Stimulated activated CD8-positive, alpha-beta memory T cell treated with anti-CD3 and anti-CD28 coated beads, Interleukin-4, amount 100 ng/mL, for 48 hours (primary cell): ENCODE results near the gene A3GALT2.

Experiments
- DNase-seq: peaks from one replicate; pipeline ENCODE4 v3.0.0-alpha.2; 2020

Gene A3GALT2

DNA sequence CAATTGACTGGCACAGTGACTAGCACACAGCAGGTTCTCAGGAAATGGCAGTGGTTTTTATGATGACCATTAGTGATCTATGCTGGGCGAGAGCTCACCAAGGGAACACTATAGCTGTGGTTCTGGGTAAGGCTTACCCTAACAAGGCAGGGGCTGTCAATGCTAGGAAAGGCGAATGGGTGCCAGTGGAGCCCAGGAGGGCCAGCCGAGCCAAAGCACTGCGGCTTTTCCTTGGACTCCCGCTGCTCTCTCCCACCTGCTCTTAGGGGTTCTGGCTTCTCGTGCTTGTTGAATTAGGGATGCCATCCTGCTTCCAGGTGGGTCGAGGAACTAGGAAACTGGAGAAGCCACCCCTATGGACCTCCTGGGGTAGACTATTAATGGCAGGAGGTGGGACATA, 10.0 kb upstream of the A3GALT2 start:
- DNase-seq: no peak

DNA sequence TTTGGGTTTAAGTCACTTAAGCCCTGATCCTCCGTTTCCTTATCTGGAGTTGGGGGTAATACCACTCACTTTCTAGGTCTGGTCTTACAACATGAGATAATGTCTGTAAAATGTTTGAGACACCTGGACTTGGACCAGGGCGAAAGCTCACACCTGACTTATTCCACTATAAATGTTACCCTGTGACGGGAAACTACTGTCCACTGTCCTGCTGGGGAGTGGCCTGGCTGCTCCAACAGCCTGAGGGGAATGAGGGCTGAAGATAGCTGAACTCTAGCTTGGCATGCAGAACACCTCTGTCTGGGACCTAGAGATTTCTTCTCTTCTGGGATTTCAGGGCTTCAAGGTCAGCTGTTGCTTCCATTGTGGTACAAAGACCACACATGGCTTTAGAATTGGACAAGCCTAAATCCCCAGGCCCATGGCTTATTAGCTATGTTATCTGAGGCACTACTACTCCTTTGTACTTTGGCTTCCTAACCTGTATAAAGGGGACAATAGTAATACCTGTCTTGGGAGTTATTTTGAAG, 9.5 kb upstream of the A3GALT2 start:
- DNase-seq: no peak

DNA sequence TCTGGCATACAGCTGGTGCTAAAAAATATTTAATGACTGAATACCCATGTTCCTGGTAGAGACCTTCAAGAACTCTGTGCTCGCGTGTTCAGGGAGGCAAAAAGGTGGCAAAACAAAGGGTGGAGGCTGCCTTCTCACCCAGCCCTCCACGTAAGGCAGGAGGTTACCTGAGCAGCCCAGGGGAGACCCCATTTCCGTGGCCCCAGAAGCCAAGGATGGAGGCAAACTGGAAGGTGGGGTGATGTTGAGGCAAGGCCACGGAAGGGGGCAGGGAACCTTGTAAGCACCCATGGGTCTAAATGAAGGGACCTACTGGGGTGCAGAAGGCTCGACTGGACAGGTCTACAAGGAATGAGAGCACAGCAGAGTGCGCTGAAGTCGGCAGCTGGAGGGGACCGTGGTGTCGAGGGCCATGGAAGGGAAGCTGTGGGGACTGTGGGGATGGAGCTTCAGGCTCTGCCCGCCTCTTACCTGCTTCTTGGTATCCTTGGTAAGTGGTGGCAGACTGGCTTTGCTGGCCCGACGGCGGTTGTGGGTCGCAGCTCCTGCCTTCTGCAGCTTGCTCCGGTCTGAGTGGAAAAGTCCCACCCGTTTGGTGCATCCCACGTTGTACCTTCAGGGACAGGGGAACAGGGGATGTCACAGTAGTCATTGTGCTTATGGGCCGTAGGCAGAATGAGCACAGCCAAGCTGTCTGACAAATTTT, 8.9 kb upstream of the A3GALT2 start:
- DNase-seq: no peak

DNA sequence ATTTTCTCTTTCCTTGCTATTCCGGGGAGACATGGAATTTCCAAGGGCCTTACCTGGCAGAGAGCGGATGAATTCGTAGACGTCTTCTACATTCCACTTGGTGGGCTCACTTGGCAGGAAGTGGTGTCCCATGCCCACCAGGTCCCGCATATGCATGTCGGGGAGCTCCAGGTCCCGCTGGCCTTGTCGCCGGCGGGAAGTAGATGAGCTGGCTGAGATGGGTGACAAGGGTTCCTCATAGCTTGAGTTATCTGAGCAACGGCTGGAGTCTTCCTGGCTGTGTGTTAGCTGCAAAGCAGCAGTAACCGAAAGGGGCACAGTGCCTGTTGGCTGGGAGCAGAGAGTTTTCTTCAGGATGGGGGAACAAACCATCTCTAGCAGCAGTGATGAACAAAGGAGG, 7.9 kb upstream of the A3GALT2 start:
- DNase-seq: no peak

DNA sequence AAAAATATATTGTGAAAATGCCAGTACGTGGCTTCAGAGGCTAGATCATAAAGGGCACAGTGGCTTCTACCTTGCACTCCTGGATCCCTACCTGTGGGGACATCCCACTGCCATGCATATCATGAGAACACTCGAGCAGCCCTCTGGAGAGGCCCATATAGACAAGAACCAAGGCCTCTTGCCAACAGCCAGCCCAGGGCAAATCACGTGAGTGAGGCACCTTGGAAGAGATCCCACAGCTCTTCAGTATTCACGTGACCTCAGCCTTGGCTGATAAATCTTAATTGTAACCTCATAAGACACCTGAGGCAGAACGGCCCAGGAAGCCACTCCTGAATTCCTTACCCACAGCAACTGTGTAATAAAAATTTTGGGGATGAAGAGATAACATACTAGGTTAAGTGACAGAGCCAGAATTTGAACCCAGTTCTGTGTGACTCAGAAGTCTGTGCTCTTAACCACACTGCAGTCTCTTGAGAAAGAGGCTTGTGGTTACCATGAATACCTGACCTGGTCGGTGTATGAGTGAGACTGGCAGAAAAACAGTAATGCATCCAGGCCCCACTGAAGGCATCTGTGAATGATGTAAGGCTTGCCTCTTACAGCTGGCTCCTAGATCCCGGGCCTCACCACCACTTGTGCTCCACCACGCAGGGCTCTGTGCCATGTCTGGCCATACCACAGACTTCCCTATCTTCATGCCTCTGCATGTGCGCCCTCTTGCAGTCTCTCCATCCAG, 6.9 kb upstream of the A3GALT2 start:
- DNase-seq: no peak

DNA sequence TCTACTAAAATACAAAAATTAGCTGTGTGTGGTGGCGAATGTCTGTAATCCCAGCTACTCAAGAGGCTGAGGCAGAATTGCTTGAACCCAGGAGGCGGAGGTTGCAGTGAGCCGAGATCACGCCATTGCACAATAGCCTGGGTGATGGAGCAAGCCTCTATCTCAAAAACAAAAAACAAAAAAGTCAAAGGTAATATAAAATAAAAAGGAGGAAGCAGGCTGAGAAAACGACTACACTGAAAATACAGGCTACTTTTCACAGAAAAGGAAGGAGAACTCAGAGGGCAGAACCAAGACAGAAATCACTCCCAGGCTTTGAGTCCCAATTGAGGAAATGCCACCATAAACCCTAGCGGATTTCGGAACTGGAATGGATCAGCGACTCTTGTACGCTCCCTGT, 5.9 kb upstream of the A3GALT2 start:
- no peak for DNase-seq

DNA sequence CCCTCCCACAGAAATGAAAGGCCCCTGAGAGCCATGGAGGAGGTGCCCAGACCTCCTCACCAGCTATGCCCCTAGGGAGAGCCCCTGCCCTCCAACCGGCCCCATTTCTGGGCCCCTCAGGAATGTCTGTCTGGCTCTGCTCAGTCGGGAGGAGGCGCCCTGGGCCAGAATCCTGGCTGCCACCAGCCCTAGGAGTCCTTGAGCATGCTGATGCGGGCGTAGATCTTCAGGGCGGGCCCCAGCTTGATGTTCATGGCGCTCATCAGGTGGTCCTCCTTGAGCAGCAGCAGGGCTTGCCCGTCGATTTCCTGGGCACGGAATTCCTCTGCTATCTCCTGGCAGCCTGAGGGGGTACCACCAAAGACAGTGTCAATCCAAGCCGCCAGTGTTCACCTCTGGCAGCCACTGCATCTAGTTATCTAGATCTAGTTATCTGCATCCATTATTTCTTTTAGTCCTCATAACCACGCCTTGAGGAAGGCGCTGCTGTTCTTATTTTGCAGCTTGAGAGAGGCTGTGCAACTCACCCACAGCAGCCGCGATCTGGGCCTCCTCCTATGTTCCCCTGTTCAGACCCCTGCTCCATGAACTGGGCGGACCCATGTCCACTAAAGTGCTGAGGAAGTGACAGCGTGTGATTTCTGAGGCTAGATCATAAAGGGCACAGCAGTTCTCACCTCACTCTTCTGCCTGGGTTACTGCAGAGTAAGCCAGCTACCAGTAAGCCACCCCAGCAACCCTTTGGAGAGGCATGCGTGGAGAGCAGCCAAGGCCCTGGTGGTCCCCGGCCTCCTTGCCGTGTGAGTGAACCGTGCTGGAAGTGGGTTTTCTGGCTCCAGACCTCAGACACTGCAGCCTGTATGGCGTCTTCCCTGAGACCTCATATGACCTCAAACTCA, 4.0 kb upstream of the A3GALT2 start:
- DNase-seq: no peak

DNA sequence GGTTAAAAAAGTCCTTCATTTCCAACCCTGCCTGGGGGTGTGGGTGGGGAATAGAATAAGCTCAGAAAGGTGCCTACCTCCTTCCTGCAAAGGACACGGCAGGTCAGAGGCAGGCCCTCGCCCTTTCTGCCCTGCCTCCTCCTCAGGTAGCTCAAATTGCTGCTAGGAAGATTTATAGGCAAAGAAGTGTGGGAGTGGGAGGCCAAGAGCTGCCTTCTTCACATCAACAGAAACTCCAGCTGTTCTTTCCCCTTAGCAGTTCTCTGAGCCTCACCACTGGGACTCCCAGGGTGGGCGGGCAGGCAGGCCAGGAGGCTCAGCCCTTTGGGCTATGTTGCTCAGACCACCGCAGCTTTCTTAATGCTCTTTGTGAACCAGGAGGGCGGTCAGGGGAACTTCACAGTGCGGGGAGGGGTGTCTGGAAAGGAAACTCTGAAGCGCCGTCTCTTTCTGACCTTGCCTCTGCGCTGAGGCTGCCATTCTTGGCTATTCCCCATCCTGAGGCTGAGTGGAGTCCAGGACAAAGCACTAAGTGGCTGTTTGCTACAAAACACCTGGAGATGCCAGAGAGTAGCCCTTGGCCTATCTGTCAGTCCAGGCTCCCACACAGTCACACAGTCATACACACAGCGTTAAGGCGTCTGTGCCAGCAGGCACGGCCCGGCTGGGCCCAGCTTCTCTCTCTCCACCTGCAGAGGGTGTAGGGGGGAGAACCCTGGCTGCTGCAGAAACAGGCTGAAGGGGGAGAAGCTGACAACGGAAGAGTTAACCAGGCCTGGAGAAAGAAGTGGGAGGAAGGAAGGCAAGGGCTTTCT, 3.0 kb upstream of the A3GALT2 start:
- no peak for DNase-seq

DNA sequence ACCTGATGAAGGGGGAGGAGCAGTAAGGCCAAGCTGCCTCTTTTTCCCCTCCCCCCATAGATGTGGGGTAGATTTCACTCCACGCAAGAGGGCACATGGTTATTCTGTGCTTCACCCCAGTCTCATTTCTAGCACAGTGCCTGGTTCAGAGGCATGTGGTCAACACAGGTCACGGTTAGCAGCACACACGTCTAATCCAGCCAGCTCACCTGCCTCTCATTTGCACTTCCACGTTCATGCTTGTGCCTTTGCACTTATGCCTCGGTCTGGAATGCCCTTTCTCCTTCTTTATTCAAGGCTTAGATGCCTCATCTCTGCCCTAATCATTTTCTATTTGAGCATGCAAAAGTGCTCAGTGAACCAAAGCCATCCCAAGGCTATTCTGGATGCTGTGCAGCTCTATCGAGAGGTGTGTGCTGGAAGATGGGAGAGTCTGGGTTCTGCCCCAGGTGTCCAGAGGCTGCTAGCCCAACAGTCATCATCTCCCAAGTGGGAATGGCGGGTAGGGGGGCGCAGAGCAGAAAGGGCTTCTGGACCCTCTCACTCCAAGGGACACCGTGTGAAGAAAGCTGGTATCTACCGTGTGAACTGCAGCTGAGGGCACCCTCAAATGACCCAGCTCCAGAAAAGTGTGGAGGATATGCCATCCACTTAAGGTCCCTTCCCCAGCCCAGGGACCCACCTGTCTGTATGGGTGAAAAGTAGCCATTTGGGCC, 2.1 kb upstream of the A3GALT2 start:
- DNase-seq: no peak

DNA sequence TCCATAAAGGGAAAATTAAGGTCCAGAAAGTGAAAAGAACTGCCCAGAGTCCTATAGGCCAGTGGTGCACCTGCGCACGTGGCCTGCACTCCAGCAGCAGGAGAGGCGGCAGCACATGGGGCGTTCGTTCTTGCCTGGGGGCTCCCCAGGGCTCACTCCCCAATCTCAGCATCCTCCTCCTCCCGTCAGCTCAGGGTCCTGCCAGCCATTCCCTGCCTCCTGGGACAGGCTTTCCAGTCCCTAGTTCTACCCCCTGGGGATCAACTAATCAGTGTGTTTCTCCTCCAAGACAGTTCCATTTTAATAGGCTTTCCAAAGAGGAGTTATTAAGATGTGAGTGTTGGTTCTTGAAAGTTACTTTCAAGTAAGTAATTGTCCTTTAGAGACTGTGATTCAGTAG, 1.2 kb upstream of the A3GALT2 start:
- DNase-seq: no peak

DNA sequence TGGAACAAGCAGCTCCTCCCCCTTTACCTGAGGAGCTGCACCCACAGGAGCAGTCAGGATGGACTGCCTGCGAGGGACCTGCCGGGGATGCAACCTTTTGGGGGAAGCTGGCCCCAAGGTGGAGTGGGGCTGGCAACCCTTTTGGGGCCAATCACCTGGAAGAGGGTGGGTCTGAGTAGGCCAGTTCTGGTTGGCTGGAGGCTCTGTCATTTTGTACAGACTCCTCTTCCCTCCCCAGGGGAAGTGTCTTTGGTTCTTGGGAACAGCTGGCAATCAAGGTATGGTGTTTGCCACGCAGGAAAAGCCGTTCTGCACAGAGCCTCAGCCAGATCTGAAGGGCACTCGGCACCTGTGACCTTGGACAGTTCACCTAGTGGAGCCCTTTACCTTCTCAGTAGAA, 280 bp upstream of the A3GALT2 start:
- no peak for DNase-seq

DNA sequence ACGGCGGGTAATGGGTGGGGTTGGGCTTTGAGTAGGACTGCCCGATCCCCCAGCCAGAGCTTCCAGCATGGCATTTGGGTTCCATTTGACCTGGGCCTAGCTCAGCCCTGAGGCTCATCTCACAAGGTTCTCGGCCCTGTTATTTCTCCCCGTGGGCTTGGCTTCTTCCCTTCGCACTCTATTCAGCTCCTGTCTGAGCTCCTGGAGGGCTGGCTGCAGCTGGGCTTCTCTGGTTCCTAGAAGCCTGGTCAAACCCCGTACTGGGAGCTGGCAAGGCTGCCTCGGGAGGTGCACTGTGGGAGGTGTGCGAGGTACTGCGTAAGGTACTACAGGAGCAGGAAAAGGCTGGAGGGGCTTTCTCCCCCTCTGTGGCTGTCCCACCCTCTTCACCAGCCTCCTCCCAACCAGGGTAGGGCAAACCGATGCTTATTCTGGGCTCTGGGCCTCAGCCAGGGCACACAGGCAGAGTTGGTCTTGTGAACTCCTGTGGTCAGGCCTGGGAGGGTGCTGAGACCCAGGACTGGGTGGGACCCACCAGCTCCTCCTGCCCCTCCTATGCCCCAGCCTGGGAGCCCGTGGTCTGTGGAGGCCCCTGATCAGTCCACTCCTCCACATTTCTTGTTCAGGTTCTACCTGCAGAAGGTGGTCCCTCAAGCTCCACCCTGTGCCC, 814 bp downstream of the A3GALT2 start:
- no peak for DNase-seq

DNA sequence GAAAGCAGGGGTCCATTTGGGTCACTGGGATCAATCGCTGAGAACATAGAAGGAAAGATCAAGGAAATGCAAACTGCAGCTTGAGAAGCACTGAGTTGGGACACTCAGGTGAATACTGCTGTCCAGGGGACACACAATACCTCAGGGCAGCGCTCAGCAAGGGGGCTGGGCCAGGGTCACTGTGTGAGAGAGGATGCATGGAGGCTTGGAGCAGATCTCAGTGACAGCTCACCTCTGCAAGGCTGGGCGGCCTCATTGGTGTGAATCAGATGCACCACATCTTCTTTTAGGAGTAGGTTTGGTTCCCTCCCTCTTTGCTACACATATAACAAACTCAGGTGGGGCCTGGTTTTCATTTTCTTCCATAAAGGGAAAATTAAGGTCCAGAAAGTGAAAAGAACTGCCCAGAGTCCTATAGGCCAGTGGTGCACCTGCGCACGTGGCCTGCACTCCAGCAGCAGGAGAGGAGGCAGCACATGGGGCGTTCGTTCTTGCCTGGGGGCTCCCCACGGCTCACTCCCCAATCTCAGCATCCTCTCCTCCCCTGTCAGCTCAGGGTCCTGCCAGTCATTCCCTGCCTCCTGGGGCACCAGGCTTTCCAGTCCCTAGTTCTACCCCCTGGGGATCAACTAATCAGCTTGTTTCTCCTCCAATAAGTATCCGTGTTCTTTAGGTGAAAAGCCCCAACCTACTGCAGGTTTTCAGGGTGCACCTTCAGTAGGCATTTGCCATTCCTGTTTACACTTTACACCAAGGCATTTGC, 1.5 kb downstream of the A3GALT2 start:
- DNase-seq: no peak

DNA sequence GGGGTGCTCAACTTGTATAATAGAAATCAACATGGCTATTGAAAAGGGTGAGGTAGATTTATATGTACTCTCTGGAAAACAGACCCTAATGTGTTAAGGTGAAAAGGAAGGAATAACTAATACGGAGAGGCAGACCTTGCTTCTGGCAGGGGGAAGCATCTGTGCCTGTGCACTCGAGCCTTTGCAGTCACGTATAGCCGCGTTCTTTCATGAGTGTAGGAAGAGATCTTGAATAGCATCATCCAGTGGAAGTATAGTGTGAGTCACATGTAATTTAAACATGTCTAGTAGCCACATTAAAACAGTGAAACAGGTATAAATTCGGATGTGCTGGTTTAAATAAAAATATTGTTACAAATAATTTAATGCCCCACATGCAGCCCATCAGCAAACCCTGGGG, 3.0 kb downstream of the A3GALT2 start:
- DNase-seq: no peak

DNA sequence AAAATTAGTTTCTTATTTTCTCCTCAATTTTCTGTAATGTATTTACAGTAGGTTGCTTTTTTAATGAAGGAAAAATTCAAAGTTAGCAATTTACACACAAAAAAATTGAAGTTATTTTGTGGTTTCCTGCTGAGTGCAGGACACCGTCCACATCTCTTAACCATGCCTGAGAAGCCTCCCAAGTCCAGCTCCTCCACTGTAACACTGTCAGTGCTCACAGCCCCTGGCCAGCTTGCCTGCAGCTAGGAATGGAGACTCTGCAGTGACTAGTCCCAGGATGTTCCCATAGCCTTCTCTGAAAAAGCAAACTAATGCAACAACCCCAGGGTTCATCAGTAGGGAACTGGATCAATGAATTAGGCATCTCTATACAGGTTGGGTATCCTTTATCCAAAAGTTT, 3.5 kb downstream of the A3GALT2 start:
- no peak for DNase-seq

DNA sequence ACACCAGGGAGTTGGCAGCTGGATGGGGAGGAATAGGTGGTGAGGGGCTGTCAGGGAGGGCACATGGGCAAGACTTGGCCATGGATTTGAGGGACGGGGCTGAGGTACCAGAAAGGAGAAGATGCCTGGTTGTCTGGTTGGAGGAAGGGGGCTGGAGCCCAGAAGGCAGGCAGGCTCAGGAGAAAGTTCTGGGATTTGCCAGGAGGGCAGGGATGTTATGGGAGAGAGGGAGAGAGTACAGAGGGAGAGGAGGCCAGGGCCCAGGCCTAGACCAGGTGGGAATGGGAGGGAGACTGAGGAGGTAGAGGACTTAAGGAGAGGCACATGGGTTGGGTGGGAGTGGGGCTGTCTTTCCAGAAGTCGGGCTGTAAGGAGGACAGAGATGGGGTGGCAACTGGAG, 4.3 kb downstream of the A3GALT2 start:
- DNase-seq: no peak

DNA sequence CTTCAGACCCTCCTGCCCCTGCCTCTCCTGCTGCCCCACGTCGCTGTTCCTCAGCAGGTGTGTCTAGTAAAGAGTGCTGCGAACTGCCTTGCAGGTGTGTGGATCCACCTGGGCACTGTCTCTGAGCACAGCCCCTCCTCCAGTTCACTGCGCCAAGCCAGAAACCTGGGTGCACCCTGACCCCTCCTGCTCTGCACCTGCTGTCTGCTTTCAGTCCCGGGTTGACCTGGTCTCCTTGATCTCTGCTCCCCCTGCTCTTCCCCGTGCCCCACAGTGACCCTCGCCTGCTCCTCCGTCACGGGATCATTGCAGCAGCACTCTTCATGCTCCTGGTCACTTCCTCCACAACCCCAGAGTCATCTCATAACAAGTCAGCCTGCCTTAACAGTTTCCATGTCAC, 6.5 kb downstream of the A3GALT2 start:
- no peak for DNase-seq

DNA sequence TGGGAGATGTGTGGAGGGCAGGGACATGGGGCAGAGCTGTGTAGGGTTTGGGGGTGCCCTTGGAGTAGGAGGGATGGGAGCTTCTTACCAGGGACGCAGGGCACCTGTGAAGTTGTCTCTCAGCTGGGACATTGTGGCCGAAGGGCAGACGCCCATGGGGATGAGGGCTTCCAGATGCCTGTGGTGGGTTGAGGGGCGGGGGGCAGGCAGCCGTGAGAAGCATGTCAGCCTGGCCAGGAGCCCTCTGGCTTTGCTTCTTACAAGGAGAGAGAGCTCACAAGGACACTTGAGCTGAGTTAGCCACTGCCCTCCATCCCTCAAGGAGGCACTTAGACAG, 8.5 kb downstream of the A3GALT2 start:
- no peak for DNase-seq

DNA sequence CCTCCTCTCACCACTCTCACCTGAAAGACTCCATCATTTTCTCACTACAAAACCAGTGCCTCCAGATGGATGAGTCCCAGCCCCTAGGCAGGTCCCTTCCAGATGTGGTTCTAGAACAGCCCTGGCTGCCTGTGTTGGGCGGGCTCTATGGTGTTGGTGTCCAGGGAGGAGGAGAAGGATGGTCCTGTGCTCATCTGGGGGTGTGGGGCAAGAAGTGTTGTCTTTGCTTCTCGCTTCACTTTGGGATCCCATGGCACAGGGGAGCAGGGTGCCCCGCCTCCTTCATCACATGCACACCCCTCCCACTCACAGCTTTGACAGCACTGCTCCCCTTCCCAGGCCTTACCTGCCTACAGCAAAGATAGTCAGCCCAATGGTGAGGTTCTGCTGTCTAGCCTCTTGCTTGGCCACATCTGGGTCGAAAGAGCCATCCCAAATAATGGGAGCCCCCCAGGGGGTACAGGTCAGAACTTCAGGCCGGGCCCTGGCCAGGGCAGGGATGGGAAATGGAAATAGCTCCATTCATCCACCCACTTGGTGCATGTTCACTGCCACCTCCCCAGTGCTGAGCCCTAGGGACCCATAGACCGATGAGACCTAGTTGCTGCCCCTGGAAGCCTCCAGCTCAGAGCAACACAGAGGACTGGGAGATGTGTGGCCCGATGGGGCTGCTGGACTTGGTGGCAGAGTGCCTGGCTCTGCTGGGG, 9.0 kb downstream of the A3GALT2 start:
- no peak for DNase-seq

DNA sequence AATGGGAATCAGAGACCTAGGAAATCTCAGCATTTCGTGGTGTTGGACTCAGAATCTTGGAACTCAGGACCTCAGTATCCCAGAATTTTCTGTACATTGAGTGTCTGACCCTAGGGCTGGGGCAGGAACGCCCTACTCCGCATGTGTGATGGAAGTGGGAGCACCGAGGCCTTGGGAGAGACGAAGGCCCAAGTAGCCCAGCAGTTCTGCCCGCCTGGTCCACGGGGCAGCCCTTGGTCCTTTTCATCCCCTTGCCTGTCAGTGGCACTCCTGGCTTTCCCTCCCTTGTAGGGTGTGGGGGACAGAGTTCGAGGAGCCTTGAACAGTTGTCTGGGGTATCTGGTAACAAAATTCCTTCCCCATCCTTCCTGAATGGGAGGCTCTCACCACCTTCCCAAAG, 10.2 kb downstream of the A3GALT2 start:
- DNase-seq: no peak
